Tibial nerve (tissue), 4 donors: ENCODE data around the gene PFKFB1. TPM values are rescaled to one million over a fixed set of nuclear protein-coding genes. Genes with fewer than 3 reads are reported as not detected.
"Not testable (repeated sequence)": the region's sequence is repeated elsewhere in the genome, so short reads cannot be mapped to it uniquely, and the experiment has no call there.

Experiments used
- DNase-seq, 2 donors: peaks; one replicate each; pipeline ENCODE4 v3.0.0-alpha.2; 2019; ENCODE audit warnings: low spot score in 2 of 2
- H3K27ac ChIP-seq, 4 donors: fragments of 200-600 bp; sonication (generic) in 3 of 4; one replicate each; pipeline ENCODE4 v1.5.1; 2017 to 2019; ENCODE audit warnings: mild to moderate bottlenecking in 1 of 4
- H3K27me3 ChIP-seq, 2 donors: fragments of 200-600 bp; sonication (generic) in 1 of 2; one replicate each; pipeline versions ENCODE4 v1.5.1 to v1.6.0; 2017 to 2019
- H3K36me3 ChIP-seq, 3 donors: fragments of 200-600 bp; sonication (generic); one replicate each; pipeline ENCODE4 v1.5.1; 2018 to 2019
- H3K4me1 ChIP-seq, 4 donors: fragments of 200-600 bp; sonication (generic) in 3 of 4; one replicate each; pipeline ENCODE4 v1.5.1; 2017 to 2019
- H3K4me3 ChIP-seq, 4 donors: fragments of 200-600 bp; sonication (generic) in 3 of 4; one replicate each; pipeline ENCODE4 v1.5.1; 2017 to 2019; ENCODE audit warnings: mild to moderate bottlenecking in 1 of 4, moderate library complexity in 1 of 4
- H3K9me3 ChIP-seq, 4 donors: fragments of 200-600 bp; sonication (generic) in 3 of 4; one replicate each; pipeline ENCODE4 v1.5.1; 2017 to 2019
- EP300 ChIP-seq, 2 donors: sonication (generic); formaldehyde crosslinking; IDR thresholded peaks; one replicate each; pipeline ENCODE4 v1.6.1; 2017; ENCODE audit warnings: antibody characterized with exemption in 2 of 2, mild to moderate bottlenecking in 1 of 2
- POLR2A ChIP-seq, 2 donors: fragments of 450-650 bp; IDR thresholded peaks; one replicate each; pipeline ENCODE4 v1.6.1; 2017; ENCODE audit warnings: antibody characterized with exemption in 2 of 2, mild to moderate bottlenecking in 2 of 2, moderate library complexity in 2 of 2
- WGBS, 2 donors: methylation state at CpG; one replicate each; pipeline ENCODE4 v1.1.5; 2018; 5-methylcytosine and 5-hydroxymethylcytosine counted together
- total RNA-seq, 4 donors: library from RNA; depleted of rRNA; stranded (reverse); fragments of >200 nt; gene quantifications; one replicate each; pipeline ENCODE4 v1.1.0, GENCODE V29; 2016
- TF ChIP-seq, protein P1 (sequence below), 5 experiments: fragments of 200-600 bp in 3 of 5; fragments of 450-650 bp in 2 of 5; sonication (generic) in 3 of 5; IDR thresholded peaks; one replicate each; pipeline ENCODE4 v1.5.1; 2016 to 2019; ENCODE audit warnings: antibody characterized with exemption in 5 of 5, mild to moderate bottlenecking in 3 of 5, moderate library complexity in 2 of 5

The PFKFB1 gene
- total RNA-seq, 4 donors from 2014 or later = 1.8 to 9.2 (median 3.7) TPM

GRCh38 chrX:54992911-54993622, 921 bp downstream of the PFKFB1 start:
- TF ChIP-seq EP300 (IDR thresholded peaks at IDR 0.05) (no peak), POLR2A (IDR thresholded peaks at IDR 0.05) (no peak)
- TF ChIP-seq, protein P1, sequence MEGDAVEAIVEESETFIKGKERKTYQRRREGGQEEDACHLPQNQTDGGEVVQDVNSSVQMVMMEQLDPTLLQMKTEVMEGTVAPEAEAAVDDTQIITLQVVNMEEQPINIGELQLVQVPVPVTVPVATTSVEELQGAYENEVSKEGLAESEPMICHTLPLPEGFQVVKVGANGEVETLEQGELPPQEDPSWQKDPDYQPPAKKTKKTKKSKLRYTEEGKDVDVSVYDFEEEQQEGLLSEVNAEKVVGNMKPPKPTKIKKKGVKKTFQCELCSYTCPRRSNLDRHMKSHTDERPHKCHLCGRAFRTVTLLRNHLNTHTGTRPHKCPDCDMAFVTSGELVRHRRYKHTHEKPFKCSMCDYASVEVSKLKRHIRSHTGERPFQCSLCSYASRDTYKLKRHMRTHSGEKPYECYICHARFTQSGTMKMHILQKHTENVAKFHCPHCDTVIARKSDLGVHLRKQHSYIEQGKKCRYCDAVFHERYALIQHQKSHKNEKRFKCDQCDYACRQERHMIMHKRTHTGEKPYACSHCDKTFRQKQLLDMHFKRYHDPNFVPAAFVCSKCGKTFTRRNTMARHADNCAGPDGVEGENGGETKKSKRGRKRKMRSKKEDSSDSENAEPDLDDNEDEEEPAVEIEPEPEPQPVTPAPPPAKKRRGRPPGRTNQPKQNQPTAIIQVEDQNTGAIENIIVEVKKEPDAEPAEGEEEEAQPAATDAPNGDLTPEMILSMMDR (IDR thresholded peaks at IDR 0.05) = no peak

GRCh38 chrX:54991706-54992105, 2.3 kb downstream of the PFKFB1 start:
- H3K4me3 ChIP-seq = no peak overlapping the region
- H3K4me1 ChIP-seq = no peaks in the 10 kb centered on the region
- no peak overlapping the region for H3K27ac ChIP-seq
- no peaks in the 10 kb centered on the region for H3K9me3 ChIP-seq
- WGBS, 2 donors = 72 to 80% methylated on average over 2 of the region's 2 CpGs
- H3K27me3 ChIP-seq = peaks cover 0 to 4% of the 10 kb centered on the region in 2 donors
- H3K36me3 ChIP-seq = no peaks in the 10 kb centered on the region
- no peak for DNase-seq
- TF ChIP-seq POLR2A (IDR thresholded peaks at IDR 0.05) (no peak), EP300 (IDR thresholded peaks at IDR 0.05) (no peak)
- TF ChIP-seq, protein P1 (IDR thresholded peaks at IDR 0.05) = no peak

More at GRCh38 chrX:54992911-54993622, 921 bp downstream of the PFKFB1 start:
- Histone ChIP-seq H3K4me1 (no peaks in the 10 kb centered on the region), H3K4me3 (no peak overlapping the region), H3K9me3 (no peaks in the 10 kb centered on the region), H3K27me3 (peaks cover 0 to 4% of the 10 kb centered on the region in 2 donors), H3K27ac (no peak overlapping the region), H3K36me3 (no peaks in the 10 kb centered on the region)
- 90 to 100% methylated on average over 1 of the region's 1 CpG for WGBS, 2 donors
- DNase-seq = no peak

- 87 to 95% methylated on average over 2 of the region's 2 CpGs for WGBS, 2 donors
- H3K4me3 ChIP-seq, DNase-seq, H3K27ac ChIP-seq, H3K36me3 ChIP-seq, H3K27me3 ChIP-seq, H3K9me3 ChIP-seq, H3K4me1 ChIP-seq: not testable (repeated sequence)
Observed at GRCh38 chrX:54983306-54983705, 10.7 kb downstream of the PFKFB1 start.

DNA sequence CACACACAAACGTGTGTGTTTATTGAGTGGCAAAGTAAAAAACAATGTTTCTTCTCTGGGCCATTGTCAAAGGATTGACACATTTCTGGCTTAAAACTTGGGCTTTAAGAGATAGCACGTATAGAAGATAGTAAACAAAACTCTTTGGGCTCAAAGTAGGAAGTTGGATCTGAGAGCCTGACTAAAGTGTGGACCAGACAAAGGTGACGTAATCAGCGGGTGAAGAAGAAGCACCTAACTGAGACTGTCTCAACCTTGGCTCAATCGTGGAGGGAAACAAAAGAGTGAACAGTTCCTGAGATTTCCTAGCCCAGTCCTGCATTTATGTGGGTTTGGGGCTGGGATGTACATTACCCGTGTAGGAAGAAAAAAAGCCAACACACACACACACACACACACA, 13.7 kb downstream of the PFKFB1 start:
- 73 to 75% methylated on average over 5 to 6 of the region's 6 CpGs for WGBS, 2 donors
- H3K27me3 ChIP-seq = no peaks in the 10 kb centered on the region
- H3K36me3 ChIP-seq = no peaks in the 10 kb centered on the region
- H3K27ac ChIP-seq = no peak overlapping the region
- no peak overlapping the region for H3K4me3 ChIP-seq
- no peaks in the 10 kb centered on the region for H3K4me1 ChIP-seq
- TF ChIP-seq POLR2A (IDR thresholded peaks at IDR 0.05) (no peak), EP300 (IDR thresholded peaks at IDR 0.05) (no peak)
- TF ChIP-seq, protein P1 (IDR thresholded peaks at IDR 0.05) = no peak
- H3K9me3 ChIP-seq = no peaks in the 10 kb centered on the region
- no peak for DNase-seq

DNA sequence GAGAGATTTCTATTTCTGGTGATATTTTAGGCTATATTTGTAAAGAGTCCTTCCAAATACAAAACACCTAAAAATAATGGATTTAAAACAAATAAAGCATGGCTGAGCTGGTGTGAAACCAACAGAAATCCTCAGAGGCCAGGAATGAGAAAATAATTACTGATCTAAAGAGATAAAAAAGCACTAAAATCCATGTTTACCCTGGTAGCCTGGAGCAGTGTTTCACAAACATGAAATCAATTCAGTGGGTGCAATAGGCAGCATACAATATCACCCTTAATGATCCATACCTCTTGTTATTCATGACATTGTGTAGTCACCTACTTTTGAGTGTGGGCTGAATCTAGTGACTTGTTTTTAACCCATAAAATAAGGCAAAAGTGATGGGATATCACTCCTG, 14.6 kb downstream of the PFKFB1 start:
- Histone ChIP-seq H3K4me3 (no peak overlapping the region), H3K27me3 (no peaks in the 10 kb centered on the region), H3K36me3 (no peaks in the 10 kb centered on the region), H3K27ac (no peak overlapping the region), H3K4me1 (no peaks in the 10 kb centered on the region), H3K9me3 (no peaks in the 10 kb centered on the region)
- DNase-seq = no peak
- TF ChIP-seq EP300 (IDR thresholded peaks at IDR 0.05) (no peak), POLR2A (IDR thresholded peaks at IDR 0.05) (no peak)
- TF ChIP-seq, protein P1 (IDR thresholded peaks at IDR 0.05) = no peak

DNA sequence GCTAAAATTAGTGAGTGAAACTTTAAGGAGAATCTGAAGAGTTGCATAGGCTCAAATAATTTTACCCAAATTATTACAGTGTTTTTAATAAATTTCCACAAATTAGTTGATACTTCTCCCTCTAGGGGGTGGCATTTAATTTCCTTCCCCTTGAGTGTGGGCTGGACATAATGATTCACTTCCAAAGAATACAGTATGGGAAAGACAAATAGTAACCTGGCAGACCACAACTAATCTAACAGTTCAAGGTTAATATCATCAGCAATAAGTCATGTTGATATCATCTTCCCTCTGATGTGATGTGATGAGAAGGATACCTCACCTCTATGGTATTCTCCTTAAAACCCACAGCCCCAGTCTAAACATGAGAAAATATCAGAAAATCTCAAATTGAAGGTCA, 15.5 kb downstream of the PFKFB1 start:
- H3K4me3 ChIP-seq = no peak overlapping the region
- H3K9me3 ChIP-seq = no peaks in the 10 kb centered on the region
- DNase-seq = no peak
- TF ChIP-seq POLR2A (IDR thresholded peaks at IDR 0.05) = no peak
- TF ChIP-seq, protein P1 (IDR thresholded peaks at IDR 0.05) = no peak
- TF ChIP-seq EP300 (IDR thresholded peaks at IDR 0.05) = no peak
- H3K27me3 ChIP-seq = no peaks in the 10 kb centered on the region
- no peaks in the 10 kb centered on the region for H3K4me1 ChIP-seq
- no peak overlapping the region for H3K27ac ChIP-seq
- no peaks in the 10 kb centered on the region for H3K36me3 ChIP-seq
